GM19043 (cell line): ENCODE results near the gene CDKN2AIPNL.
"Not testable (repeated sequence)": the region's sequence is repeated elsewhere in the genome, so short reads cannot be mapped to it uniquely, and the experiment has no call there.

ENCODE experiments used
- ATAC-seq: cut with Tn5 transposase; IDR thresholded peaks from one replicate; pipeline ENCODE4 v1.9.1; 2021; ENCODE audit warnings: low read depth; ENCODE audit not compliant: unreplicated experiment

The CDKN2AIPNL gene

GRCh38 chr5:134439210-134439654, 27.6 kb upstream of the CDKN2AIPNL start:
- ATAC-seq: no peak

- ATAC-seq: no peak
Observed at GRCh38 chr5:134438721-134439123, 27.0 kb upstream of the CDKN2AIPNL start.

GRCh38 chr5:134437847-134438581, 26.3 kb upstream of the CDKN2AIPNL start:
- no peak for ATAC-seq

- ATAC-seq: peak; percentile 17
Observed at GRCh38 chr5:134437340-134437846, 25.7 kb upstream of the CDKN2AIPNL start.

- peak; percentile 94 for ATAC-seq
Observed at GRCh38 chr5:134436523-134437339, 25.1 kb upstream of the CDKN2AIPNL start.

- no peak for ATAC-seq
Observed at GRCh38 chr5:134435560-134435959, 23.9 kb upstream of the CDKN2AIPNL start.

GRCh38 chr5:134432677-134433359, 21.1 kb upstream of the CDKN2AIPNL start:
- no peak for ATAC-seq

- ATAC-seq: no peak
Observed at GRCh38 chr5:134432174-134432573, 20.5 kb upstream of the CDKN2AIPNL start.

- ATAC-seq: no peak
Observed at GRCh38 chr5:134430001-134430569, 18.4 kb upstream of the CDKN2AIPNL start.

GRCh38 chr5:134427540-134428041, 15.9 kb upstream of the CDKN2AIPNL start:
- ATAC-seq: no peak

- ATAC-seq: no peak
Observed at GRCh38 chr5:134426361-134426760, 14.7 kb upstream of the CDKN2AIPNL start.

GRCh38 chr5:134423376-134423775, 11.7 kb upstream of the CDKN2AIPNL start:
- no peak for ATAC-seq

GRCh38 chr5:134422791-134423365, 11.2 kb upstream of the CDKN2AIPNL start:
- no peak for ATAC-seq

- not testable (repeated sequence) for ATAC-seq
Observed at GRCh38 chr5:134421038-134421437, 9.4 kb upstream of the CDKN2AIPNL start.

- ATAC-seq: no peak
Observed at GRCh38 chr5:134420343-134420742, 8.7 kb upstream of the CDKN2AIPNL start.

GRCh38 chr5:134418958-134419357, 7.3 kb upstream of the CDKN2AIPNL start:
- no peak for ATAC-seq

- no peak for ATAC-seq
Observed at GRCh38 chr5:134417707-134418106, 6.0 kb upstream of the CDKN2AIPNL start.

- ATAC-seq: no peak
Observed at GRCh38 chr5:134413046-134413445, 1.4 kb upstream of the CDKN2AIPNL start.

GRCh38 chr5:134411228-134411545, 494 bp downstream of the CDKN2AIPNL start:
- no peak for ATAC-seq

- no peak for ATAC-seq
Observed at GRCh38 chr5:134410822-134411221, 859 bp downstream of the CDKN2AIPNL start.
